Measurements from ENCODE around the gene DLGAP3.

Gene DLGAP3, protein sequence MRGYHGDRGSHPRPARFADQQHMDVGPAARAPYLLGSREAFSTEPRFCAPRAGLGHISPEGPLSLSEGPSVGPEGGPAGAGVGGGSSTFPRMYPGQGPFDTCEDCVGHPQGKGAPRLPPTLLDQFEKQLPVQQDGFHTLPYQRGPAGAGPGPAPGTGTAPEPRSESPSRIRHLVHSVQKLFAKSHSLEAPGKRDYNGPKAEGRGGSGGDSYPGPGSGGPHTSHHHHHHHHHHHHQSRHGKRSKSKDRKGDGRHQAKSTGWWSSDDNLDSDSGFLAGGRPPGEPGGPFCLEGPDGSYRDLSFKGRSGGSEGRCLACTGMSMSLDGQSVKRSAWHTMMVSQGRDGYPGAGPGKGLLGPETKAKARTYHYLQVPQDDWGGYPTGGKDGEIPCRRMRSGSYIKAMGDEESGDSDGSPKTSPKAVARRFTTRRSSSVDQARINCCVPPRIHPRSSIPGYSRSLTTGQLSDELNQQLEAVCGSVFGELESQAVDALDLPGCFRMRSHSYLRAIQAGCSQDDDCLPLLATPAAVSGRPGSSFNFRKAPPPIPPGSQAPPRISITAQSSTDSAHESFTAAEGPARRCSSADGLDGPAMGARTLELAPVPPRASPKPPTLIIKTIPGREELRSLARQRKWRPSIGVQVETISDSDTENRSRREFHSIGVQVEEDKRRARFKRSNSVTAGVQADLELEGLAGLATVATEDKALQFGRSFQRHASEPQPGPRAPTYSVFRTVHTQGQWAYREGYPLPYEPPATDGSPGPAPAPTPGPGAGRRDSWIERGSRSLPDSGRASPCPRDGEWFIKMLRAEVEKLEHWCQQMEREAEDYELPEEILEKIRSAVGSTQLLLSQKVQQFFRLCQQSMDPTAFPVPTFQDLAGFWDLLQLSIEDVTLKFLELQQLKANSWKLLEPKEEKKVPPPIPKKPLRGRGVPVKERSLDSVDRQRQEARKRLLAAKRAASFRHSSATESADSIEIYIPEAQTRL

DNA sequence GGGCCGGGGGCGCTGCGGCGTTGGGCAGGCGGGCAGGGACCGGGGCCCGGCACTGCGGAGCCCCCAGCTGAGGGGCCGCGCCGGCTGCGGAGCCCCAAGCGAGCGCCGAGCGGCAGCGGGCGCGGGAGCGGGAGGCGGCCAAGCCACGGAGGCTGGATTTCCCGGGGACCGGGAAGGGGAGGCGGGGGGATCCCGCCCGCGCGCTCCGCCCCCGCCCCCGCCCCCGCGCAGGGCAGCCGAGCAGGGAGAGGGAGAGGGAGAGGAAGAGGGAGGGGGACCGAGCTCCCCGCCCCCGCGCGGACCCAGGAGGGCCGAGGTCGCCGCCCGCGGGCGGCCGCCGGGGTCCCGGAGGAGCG lies at the start of gene DLGAP3:
TSS of gene DLGAP3 (minus strand) at position 154 of the 356 bp plus-strand sequence. CDS start 24,267 bp downstream, outside the sequence.
- ATAC-seq: peak; percentile 13; the same call in 2 of the 3 replicates
- TF ChIP-seq, protein P1, sequence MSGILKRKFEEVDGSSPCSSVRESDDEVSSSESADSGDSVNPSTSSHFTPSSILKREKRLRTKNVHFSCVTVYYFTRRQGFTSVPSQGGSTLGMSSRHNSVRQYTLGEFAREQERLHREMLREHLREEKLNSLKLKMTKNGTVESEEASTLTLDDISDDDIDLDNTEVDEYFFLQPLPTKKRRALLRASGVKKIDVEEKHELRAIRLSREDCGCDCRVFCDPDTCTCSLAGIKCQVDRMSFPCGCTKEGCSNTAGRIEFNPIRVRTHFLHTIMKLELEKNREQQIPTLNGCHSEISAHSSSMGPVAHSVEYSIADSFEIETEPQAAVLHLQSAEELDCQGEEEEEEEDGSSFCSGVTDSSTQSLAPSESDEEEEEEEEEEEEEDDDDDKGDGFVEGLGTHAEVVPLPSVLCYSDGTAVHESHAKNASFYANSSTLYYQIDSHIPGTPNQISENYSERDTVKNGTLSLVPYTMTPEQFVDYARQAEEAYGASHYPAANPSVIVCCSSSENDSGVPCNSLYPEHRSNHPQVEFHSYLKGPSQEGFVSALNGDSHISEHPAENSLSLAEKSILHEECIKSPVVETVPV (CRISPR knock-in tag; IDR thresholded peaks at IDR 0.05): no peak
- no peak for TF ChIP-seq ZC3H10 (CRISPR knock-in tag; IDR thresholded peaks at IDR 0.05)
- TF ChIP-seq RARB (CRISPR knock-in tag; IDR thresholded peaks at IDR 0.05): no peak
- no peak for TF ChIP-seq SNAI2 (CRISPR knock-in tag; IDR thresholded peaks at IDR 0.05)
- TF ChIP-seq ZFP3 (CRISPR knock-in tag; IDR thresholded peaks at IDR 0.05): no peak
- no peak for TF ChIP-seq OSR1 (CRISPR knock-in tag; IDR thresholded peaks at IDR 0.05)
- no peak for TF ChIP-seq TCF4 (CRISPR knock-in tag; IDR thresholded peaks at IDR 0.05; ENCODE audit: borderline replicate concordance)
- no peak for TF ChIP-seq ZNF70 (CRISPR knock-in tag; IDR thresholded peaks at IDR 0.05)
- no peak for TF ChIP-seq CSDC2 (CRISPR knock-in tag; IDR thresholded peaks at IDR 0.05)
- TF ChIP-seq, protein P2, sequence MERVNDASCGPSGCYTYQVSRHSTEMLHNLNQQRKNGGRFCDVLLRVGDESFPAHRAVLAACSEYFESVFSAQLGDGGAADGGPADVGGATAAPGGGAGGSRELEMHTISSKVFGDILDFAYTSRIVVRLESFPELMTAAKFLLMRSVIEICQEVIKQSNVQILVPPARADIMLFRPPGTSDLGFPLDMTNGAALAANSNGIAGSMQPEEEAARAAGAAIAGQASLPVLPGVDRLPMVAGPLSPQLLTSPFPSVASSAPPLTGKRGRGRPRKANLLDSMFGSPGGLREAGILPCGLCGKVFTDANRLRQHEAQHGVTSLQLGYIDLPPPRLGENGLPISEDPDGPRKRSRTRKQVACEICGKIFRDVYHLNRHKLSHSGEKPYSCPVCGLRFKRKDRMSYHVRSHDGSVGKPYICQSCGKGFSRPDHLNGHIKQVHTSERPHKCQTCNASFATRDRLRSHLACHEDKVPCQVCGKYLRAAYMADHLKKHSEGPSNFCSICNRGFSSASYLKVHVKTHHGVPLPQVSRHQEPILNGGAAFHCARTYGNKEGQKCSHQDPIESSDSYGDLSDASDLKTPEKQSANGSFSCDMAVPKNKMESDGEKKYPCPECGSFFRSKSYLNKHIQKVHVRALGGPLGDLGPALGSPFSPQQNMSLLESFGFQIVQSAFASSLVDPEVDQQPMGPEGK (CRISPR knock-in tag; IDR thresholded peaks at IDR 0.05; ENCODE audit: borderline replicate concordance): no peak
- TF ChIP-seq, protein P3, sequence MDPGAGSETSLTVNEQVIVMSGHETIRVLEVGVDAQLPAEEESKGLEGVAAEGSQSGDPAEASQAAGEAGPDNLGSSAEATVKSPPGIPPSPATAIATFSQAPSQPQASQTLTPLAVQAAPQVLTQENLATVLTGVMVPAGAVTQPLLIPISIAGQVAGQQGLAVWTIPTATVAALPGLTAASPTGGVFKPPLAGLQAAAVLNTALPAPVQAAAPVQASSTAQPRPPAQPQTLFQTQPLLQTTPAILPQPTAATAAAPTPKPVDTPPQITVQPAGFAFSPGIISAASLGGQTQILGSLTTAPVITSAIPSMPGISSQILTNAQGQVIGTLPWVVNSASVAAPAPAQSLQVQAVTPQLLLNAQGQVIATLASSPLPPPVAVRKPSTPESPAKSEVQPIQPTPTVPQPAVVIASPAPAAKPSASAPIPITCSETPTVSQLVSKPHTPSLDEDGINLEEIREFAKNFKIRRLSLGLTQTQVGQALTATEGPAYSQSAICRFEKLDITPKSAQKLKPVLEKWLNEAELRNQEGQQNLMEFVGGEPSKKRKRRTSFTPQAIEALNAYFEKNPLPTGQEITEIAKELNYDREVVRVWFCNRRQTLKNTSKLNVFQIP (CRISPR knock-in tag; IDR thresholded peaks at IDR 0.05; ENCODE audit: borderline replicate concordance, low read depth): no peak
- no peak for TF ChIP-seq GLIS3 (CRISPR knock-in tag; IDR thresholded peaks at IDR 0.05)
- TF ChIP-seq ZNF8 (CRISPR knock-in tag; IDR thresholded peaks at IDR 0.05): no peak
- no peak for TF ChIP-seq ZFP30 (CRISPR knock-in tag; IDR thresholded peaks at IDR 0.05)
- TF ChIP-seq, protein P4, sequence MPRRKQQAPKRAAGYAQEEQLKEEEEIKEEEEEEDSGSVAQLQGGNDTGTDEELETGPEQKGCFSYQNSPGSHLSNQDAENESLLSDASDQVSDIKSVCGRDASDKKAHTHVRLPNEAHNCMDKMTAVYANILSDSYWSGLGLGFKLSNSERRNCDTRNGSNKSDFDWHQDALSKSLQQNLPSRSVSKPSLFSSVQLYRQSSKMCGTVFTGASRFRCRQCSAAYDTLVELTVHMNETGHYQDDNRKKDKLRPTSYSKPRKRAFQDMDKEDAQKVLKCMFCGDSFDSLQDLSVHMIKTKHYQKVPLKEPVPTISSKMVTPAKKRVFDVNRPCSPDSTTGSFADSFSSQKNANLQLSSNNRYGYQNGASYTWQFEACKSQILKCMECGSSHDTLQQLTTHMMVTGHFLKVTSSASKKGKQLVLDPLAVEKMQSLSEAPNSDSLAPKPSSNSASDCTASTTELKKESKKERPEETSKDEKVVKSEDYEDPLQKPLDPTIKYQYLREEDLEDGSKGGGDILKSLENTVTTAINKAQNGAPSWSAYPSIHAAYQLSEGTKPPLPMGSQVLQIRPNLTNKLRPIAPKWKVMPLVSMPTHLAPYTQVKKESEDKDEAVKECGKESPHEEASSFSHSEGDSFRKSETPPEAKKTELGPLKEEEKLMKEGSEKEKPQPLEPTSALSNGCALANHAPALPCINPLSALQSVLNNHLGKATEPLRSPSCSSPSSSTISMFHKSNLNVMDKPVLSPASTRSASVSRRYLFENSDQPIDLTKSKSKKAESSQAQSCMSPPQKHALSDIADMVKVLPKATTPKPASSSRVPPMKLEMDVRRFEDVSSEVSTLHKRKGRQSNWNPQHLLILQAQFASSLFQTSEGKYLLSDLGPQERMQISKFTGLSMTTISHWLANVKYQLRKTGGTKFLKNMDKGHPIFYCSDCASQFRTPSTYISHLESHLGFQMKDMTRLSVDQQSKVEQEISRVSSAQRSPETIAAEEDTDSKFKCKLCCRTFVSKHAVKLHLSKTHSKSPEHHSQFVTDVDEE (CRISPR knock-in tag; IDR thresholded peaks at IDR 0.05): no peak
- TF ChIP-seq, protein P5, sequence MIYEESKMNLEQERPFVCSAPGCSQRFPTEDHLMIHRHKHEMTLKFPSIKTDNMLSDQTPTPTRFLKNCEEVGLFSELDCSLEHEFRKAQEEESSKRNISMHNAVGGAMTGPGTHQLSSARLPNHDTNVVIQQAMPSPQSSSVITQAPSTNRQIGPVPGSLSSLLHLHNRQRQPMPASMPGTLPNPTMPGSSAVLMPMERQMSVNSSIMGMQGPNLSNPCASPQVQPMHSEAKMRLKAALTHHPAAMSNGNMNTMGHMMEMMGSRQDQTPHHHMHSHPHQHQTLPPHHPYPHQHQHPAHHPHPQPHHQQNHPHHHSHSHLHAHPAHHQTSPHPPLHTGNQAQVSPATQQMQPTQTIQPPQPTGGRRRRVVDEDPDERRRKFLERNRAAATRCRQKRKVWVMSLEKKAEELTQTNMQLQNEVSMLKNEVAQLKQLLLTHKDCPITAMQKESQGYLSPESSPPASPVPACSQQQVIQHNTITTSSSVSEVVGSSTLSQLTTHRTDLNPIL (CRISPR knock-in tag; IDR thresholded peaks at IDR 0.05; ENCODE audit: low read depth): no peak

DNA sequence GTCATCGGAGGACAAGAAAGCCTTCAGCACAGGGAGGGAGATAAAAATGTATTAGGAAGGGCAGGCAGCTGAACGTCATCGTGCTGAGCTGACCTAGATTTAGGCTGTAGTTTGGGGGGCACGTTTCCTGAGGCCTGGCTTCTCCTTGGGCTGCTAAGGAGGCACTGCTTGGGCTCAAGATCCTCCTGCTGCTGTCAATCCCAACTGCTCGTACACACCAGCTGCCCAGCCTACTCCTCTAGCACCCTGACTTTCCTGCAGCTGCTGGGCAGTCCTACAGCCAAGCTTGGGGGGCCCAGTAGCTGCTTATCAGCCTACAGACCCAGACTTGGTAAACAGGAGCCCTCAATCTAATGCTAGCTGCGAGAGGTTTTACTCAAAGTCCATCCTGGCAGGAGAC lies 49.5 kb upstream of the DLGAP3 start:
- ATAC-seq: no peak
- TF ChIP-seq SNAI2 (CRISPR knock-in tag; IDR thresholded peaks at IDR 0.05): no peak
- TF ChIP-seq, protein P4 (CRISPR knock-in tag; IDR thresholded peaks at IDR 0.05): no peak
- TF ChIP-seq, protein P1 (CRISPR knock-in tag; IDR thresholded peaks at IDR 0.05): no peak
- no peak for TF ChIP-seq ARNTL (CRISPR knock-in tag; IDR thresholded peaks at IDR 0.05; ENCODE audit: borderline replicate concordance, low read depth)
- TF ChIP-seq, protein P2 (CRISPR knock-in tag; IDR thresholded peaks at IDR 0.05; ENCODE audit: borderline replicate concordance): no peak
